GM12801 (cell line): ENCODE measurements around the gene CMC4.

Source experiments
- CTCF ChIP-seq: IDR thresholded peaks from one replicate; pipeline ENCODE4 v1.5.1; 2011; ENCODE audit warnings: control low read depth; ENCODE audit not compliant: insufficient read length; ENCODE audit errors: extremely low read depth

CMC4 gene

GRCh38 chrX:155052738-155053498 is 18.0 kb downstream of the CMC4 start:
- no peak for TF ChIP-seq CTCF

GRCh38 chrX:155048977-155049619 is 21.8 kb downstream of the CMC4 start:
- no peak for TF ChIP-seq CTCF

GRCh38 chrX:155046811-155047528 is 24.0 kb downstream of the CMC4 start:
- TF ChIP-seq CTCF, result no peak

- no peak for TF ChIP-seq CTCF
Measured at GRCh38 chrX:155046129-155046810, 24.7 kb downstream of the CMC4 start.

GRCh38 chrX:155035688-155036087 is 35.2 kb downstream of the CMC4 start:
- TF ChIP-seq CTCF, result no peak

- TF ChIP-seq CTCF, result no peak
Measured at GRCh38 chrX:155031657-155032056, 39.3 kb downstream of the CMC4 start.

- TF ChIP-seq CTCF, result no peak
Measured at GRCh38 chrX:155028877-155029291, 42.1 kb downstream of the CMC4 start.
